Panc1 (cell line): ENCODE results near the gene SLC10A4. TPM values are rescaled to one million over a fixed set of nuclear protein-coding genes. Genes with fewer than 3 reads are reported as not detected.
"Not testable (repeated sequence)": the region's sequence is repeated elsewhere in the genome, so short reads cannot be mapped to it uniquely, and the experiment has no call there.

Experiments
- ATAC-seq: fragments of 200-7000 bp; cut with Tn5 transposase; 2 replicates; pipeline ENCODE4 v1.9.1; 2020; ENCODE audit warnings: mild to moderate bottlenecking, moderate library complexity
- BruUV-seq: library from RNA; stranded (reverse); fragments of 400-500 nt; replicated peaks from 2 replicates; lab custom pipeline; 2021; lab: Mats Ljungman, UMichigan
- CTCF ChIA-PET: fragments of 300-600 bp; sonication (Branson Sonifier 250); formaldehyde crosslinking; loops from one replicate; lab custom pipeline; 2022; ENCODE audit warnings: antibody characterized with exemption; lab: Charles Lee
- POLR2A ChIA-PET: fragments of 300-600 bp; sonication (Branson Sonifier 250); formaldehyde crosslinking; loops from one replicate; lab custom pipeline; 2022; ENCODE audit warnings: antibody characterized with exemption; lab: Charles Lee
- DNase-seq: peaks from one replicate; pipeline ENCODE4 v3.0.0-alpha.2; 2010; ENCODE audit warnings: low read depth, low spot score
- H3K27ac ChIP-seq: 2 replicates; pipeline ENCODE4 v1.5.1; 2011; ENCODE audit warnings: mild to moderate bottlenecking, low read length, inconsistent platforms
- H3K27me3 ChIP-seq: fragments of 200-500 bp; sonication (Bioruptor generic); 2 replicates; pipeline ENCODE4 v1.6.0; 2014; ENCODE audit warnings: low read length, inconsistent platforms; ENCODE audit not compliant: control insufficient read depth, insufficient read depth
- H3K36me3 ChIP-seq: fragments of 200-500 bp; sonication (Bioruptor generic); 2 replicates; pipeline ENCODE4 v1.5.1; 2014; ENCODE audit warnings: inconsistent platforms, mild to moderate bottlenecking, low read length, moderate library complexity; ENCODE audit not compliant: control insufficient read depth, insufficient read depth
- H3K4me1 ChIP-seq: 2 replicates; pipeline ENCODE4 v1.5.1; 2011; ENCODE audit warnings: inconsistent platforms, mild to moderate bottlenecking, low read length, moderate library complexity; ENCODE audit not compliant: control insufficient read depth, insufficient read depth
- H3K4me3 ChIP-seq, 2 experiments: 2 replicates each; pipeline ENCODE4 v1.5.1; 2011 to 2012; ENCODE audit warnings: low read depth in 2 of 2, low read length in 2 of 2, mild to moderate bottlenecking in 2 of 2, inconsistent platforms in 1 of 2, moderate library complexity in 1 of 2
- H3K9me3 ChIP-seq: fragments of 200-500 bp; sonication (Bioruptor generic); 2 replicates; pipeline ENCODE4 v1.5.1; 2014; ENCODE audit warnings: low read depth, mild to moderate bottlenecking, inconsistent platforms, low read length, moderate library complexity; ENCODE audit not compliant: control insufficient read depth, insufficient read depth
- POLR2AphosphoS5 ChIP-seq: IDR thresholded peaks from 2 replicates; pipeline ENCODE4 v1.6.1; 2012; ENCODE audit warnings: mild to moderate bottlenecking, low read depth, low read length, moderate library complexity
- SIN3A ChIP-seq: IDR thresholded peaks from 2 replicates; pipeline ENCODE4 v1.6.1; 2012; ENCODE audit warnings: low read depth, mild to moderate bottlenecking, low read length, moderate library complexity, borderline replicate concordance; ENCODE audit not compliant: insufficient read depth
- TCF7L2 ChIP-seq: IDR thresholded peaks from 2 replicates; pipeline ENCODE4 v1.6.1; 2011; ENCODE audit warnings: mild to moderate bottlenecking, low read depth, low read length, inconsistent platforms
- in situ Hi-C: cut with HindIII; loops from 2 replicates; pipeline ENCODE4 v1.10.0; 2016; ENCODE audit warnings: low sequenced_read_pairs, low pct_unique_long_range_greater_than_20kb
- intact Hi-C: fragments of 100-400 bp; cut with micrococcal nuclease; formaldehyde crosslinking; loops from one replicate; pipeline ENCODE4 v1.10.0; 2022; ENCODE audit not compliant: unreplicated experiment
- total RNA-seq: library from RNA; stranded (reverse); gene quantifications from one replicate; pipeline ENCODE4 v1.2.1, GENCODE V29; 2021; ENCODE audit not compliant: unreplicated experiment
- TF ChIP-seq, protein P1 (sequence below), 2 experiments: IDR thresholded peaks; 2 replicates each; pipeline ENCODE4 v1.6.1; 2011 to 2012; ENCODE audit warnings: low read depth in 2 of 2, control low read depth in 1 of 2, low read length in 1 of 2, mild to moderate bottlenecking in 1 of 2, moderate library complexity in 1 of 2; ENCODE audit not compliant: insufficient read depth in 1 of 2
- TF ChIP-seq, protein P2 (sequence below): fragments of 450-650 bp; IDR thresholded peaks from 2 replicates; pipeline ENCODE4 v1.5.1; 2017; ENCODE audit warnings: mild to moderate bottlenecking

Gene SLC10A4
- total RNA-seq, 1 experiment from 2014 or later, result 1.2 TPM

DNA sequence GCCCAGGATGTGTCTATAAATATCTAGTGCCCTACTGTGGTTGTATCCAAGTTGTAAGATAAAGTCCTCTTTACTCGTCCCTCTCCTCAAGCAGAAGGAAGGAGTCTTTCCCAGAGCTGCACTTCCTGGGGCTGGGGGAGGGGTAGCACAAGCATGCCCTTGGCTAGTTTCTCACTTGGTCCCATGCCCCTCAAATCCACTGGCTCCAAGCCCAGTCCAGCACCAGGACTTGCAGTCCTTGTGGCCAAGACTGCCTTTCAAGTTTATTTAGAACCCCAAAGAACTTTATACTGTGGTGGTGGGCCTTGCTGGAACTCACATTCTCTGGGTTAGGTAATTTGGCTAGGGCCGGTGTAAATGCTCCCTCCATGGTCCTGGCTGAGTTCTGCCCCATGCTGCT lies 43.2 kb upstream of the SLC10A4 start:
- DNase-seq (no peak), ATAC-seq (no peak)
- no peaks in the 10 kb centered on the region for H3K4me1 ChIP-seq
- no peaks in the 10 kb centered on the region for H3K27me3 ChIP-seq
- no peaks in the 10 kb centered on the region for H3K36me3 ChIP-seq
- ChIA-PET POLR2A (no interaction called here), CTCF (no interaction called here)
- TF ChIP-seq, protein P1, sequence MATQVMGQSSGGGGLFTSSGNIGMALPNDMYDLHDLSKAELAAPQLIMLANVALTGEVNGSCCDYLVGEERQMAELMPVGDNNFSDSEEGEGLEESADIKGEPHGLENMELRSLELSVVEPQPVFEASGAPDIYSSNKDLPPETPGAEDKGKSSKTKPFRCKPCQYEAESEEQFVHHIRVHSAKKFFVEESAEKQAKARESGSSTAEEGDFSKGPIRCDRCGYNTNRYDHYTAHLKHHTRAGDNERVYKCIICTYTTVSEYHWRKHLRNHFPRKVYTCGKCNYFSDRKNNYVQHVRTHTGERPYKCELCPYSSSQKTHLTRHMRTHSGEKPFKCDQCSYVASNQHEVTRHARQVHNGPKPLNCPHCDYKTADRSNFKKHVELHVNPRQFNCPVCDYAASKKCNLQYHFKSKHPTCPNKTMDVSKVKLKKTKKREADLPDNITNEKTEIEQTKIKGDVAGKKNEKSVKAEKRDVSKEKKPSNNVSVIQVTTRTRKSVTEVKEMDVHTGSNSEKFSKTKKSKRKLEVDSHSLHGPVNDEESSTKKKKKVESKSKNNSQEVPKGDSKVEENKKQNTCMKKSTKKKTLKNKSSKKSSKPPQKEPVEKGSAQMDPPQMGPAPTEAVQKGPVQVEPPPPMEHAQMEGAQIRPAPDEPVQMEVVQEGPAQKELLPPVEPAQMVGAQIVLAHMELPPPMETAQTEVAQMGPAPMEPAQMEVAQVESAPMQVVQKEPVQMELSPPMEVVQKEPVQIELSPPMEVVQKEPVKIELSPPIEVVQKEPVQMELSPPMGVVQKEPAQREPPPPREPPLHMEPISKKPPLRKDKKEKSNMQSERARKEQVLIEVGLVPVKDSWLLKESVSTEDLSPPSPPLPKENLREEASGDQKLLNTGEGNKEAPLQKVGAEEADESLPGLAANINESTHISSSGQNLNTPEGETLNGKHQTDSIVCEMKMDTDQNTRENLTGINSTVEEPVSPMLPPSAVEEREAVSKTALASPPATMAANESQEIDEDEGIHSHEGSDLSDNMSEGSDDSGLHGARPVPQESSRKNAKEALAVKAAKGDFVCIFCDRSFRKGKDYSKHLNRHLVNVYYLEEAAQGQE (IDR thresholded peaks at IDR 0.05; ENCODE audit: insufficient read depth in 1 of 2, low read depth in 2 of 2, low read length in 1 of 2), result no peak
- TF ChIP-seq POLR2AphosphoS5 (no peak), SIN3A (no peak), TCF7L2 (no peak)
- TF ChIP-seq, protein P2, sequence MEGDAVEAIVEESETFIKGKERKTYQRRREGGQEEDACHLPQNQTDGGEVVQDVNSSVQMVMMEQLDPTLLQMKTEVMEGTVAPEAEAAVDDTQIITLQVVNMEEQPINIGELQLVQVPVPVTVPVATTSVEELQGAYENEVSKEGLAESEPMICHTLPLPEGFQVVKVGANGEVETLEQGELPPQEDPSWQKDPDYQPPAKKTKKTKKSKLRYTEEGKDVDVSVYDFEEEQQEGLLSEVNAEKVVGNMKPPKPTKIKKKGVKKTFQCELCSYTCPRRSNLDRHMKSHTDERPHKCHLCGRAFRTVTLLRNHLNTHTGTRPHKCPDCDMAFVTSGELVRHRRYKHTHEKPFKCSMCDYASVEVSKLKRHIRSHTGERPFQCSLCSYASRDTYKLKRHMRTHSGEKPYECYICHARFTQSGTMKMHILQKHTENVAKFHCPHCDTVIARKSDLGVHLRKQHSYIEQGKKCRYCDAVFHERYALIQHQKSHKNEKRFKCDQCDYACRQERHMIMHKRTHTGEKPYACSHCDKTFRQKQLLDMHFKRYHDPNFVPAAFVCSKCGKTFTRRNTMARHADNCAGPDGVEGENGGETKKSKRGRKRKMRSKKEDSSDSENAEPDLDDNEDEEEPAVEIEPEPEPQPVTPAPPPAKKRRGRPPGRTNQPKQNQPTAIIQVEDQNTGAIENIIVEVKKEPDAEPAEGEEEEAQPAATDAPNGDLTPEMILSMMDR, result no peak
- no peaks in the 10 kb centered on the region for H3K9me3 ChIP-seq
- no peak overlapping the region for H3K27ac ChIP-seq
- intact Hi-C loops, result loop anchor here (10.0 kb wide), 1 partner anchor 65 kb away; no protein-coding TSS in a partner anchor
- BruUV-seq, result no TSS peak
- H3K4me3 ChIP-seq, result no peak overlapping the region
- in situ Hi-C loops, result no loop called here

DNA sequence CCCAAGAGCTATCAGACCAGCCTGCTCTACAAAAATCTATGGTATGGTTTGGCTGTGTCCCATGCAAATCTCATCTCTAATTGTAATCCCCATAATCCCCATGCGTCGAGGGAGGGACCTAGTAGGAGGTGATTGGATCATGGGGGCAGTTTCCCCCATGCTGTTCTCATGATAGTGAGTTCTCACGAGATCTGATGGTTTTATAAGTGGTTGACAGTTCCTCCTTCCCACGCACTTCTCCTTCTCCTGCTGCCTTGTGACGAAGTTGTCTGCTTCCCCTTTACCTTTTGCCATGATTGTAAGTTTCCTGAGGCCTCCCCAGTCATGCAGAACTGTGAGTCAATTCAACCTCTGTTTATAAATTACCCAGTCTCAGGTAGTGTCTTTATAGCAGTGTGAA lies 42.2 kb upstream of the SLC10A4 start:
- H3K4me3 ChIP-seq, POLR2A ChIA-PET, H3K27ac ChIP-seq, ATAC-seq, H3K4me1 ChIP-seq, H3K9me3 ChIP-seq, CTCF ChIA-PET, H3K36me3 ChIP-seq, in situ Hi-C loops, DNase-seq, H3K27me3 ChIP-seq, BruUV-seq: not testable (repeated sequence)
- intact Hi-C loops, result loop anchor here (10.0 kb wide), 1 partner anchor 64 kb away; no protein-coding TSS in a partner anchor

DNA sequence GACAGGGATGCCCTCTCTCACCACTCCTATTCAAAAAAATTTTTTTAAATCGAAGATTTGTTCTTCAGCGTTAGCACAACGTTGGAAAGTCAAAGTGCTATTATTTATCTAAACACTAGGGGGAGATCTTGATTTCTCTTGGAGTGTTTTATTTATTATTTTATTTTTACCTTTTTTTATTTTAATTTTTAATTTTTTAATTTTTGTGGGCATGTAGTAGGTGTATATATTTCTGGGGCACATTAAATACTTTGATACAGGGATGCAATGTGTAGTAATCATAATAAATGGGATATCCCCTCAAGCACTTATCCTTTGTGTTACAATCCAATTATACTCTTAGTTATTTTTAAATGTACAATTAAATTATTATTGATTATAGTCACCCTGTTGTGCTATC lies 37.4 kb upstream of the SLC10A4 start:
- BruUV-seq, result no TSS peak
- H3K27ac ChIP-seq, result no peak overlapping the region
- CTCF ChIA-PET, result interaction anchor here (0.6 to 0.7 kb wide), 2 partner anchors 110 to 171 kb away, joined by 5 to 7 read pairs; no protein-coding TSS in a partner anchor
- H3K36me3 ChIP-seq, result no peaks in the 10 kb centered on the region
- H3K4me3 ChIP-seq, result no peak overlapping the region
- ATAC-seq (no peak), DNase-seq (no peak)
- TF ChIP-seq TCF7L2, result no peak
- TF ChIP-seq, protein P2, result peak; percentile 56; the same call in 1 of the 2 replicates
- intact Hi-C loops (loop anchor here (10.0 kb wide), 1 partner anchor 59 kb away; no protein-coding TSS in a partner anchor), in situ Hi-C loops (no loop called here)
- H3K27me3 ChIP-seq, result no peaks in the 10 kb centered on the region
- H3K4me1 ChIP-seq, result no peaks in the 10 kb centered on the region
- no peaks in the 10 kb centered on the region for H3K9me3 ChIP-seq
- POLR2A ChIA-PET, result no interaction called here
